Ascending aorta (tissue), 2 donors: ENCODE results near the gene UBE3C. TPM values are rescaled to one million over a fixed set of nuclear protein-coding genes. Genes with fewer than 3 reads are reported as not detected.

Experiments used
- DNase-seq, 2 donors: peaks; one replicate each; pipeline ENCODE4 v3.0.0-alpha.2; 2019; ENCODE audit warnings: low spot score in 2 of 2
- H3K27ac ChIP-seq, 2 donors: fragments of 200-600 bp; sonication (generic); one replicate each; pipeline ENCODE4 v1.5.1; 2016 to 2017; ENCODE audit warnings: mild to moderate bottlenecking in 1 of 2
- H3K27me3 ChIP-seq: fragments of 200-600 bp; sonication (generic); one replicate; pipeline ENCODE4 v1.5.1; 2017
- H3K36me3 ChIP-seq, 2 donors: fragments of 200-600 bp; sonication (generic); one replicate each; pipeline ENCODE4 v1.5.1; 2016
- H3K4me1 ChIP-seq, 2 donors: fragments of 200-600 bp; sonication (generic); one replicate each; pipeline ENCODE4 v1.5.1; 2016 to 2017; ENCODE audit warnings: mild to moderate bottlenecking in 1 of 2
- H3K4me3 ChIP-seq, 2 donors: fragments of 200-600 bp; sonication (generic); one replicate each; pipeline ENCODE4 v1.5.1; 2016 to 2017; ENCODE audit warnings: mild to moderate bottlenecking in 1 of 2
- H3K9me3 ChIP-seq, 2 donors: fragments of 200-600 bp; sonication (generic); one replicate each; pipeline ENCODE4 v1.5.1; 2016
- CTCF ChIP-seq, 3 experiments: fragments of 200-600 bp in 2 of 3; fragments of 450-650 bp in 1 of 3; sonication (generic) in 2 of 3; IDR thresholded peaks; one replicate each; pipeline ENCODE4 v1.5.1; 2016 to 2019; ENCODE audit warnings: antibody characterized with exemption in 3 of 3, mild to moderate bottlenecking in 1 of 3, moderate library complexity in 1 of 3
- intact Hi-C: fragments of 100-400 bp; cut with DNase I; formaldehyde crosslinking; loops from one replicate; pipeline ENCODE4 v1.15.1; 2023
- total RNA-seq: library from RNA; depleted of rRNA; stranded (reverse); fragments of >200 nt; gene quantifications from one replicate; pipeline ENCODE4 v1.1.0, GENCODE V29; 2016

The UBE3C gene
- total RNA-seq, 1 donor from 2014 or later, result 31.7 TPM

GRCh38 chr7:157224627-157225026, 85.9 kb downstream of the UBE3C start:
- no peaks in the 10 kb centered on the region for H3K27me3 ChIP-seq
- H3K9me3 ChIP-seq, result no peaks in the 10 kb centered on the region
- intact Hi-C loops, result no loop called here
- H3K4me1 ChIP-seq, result no peaks in the 10 kb centered on the region
- H3K36me3 ChIP-seq, result peaks cover 11 to 48% of the 10 kb centered on the region in 2 donors
- H3K27ac ChIP-seq, result no peak overlapping the region
- TF ChIP-seq CTCF (IDR thresholded peaks at IDR 0.05), result no peak
- no peak overlapping the region for H3K4me3 ChIP-seq
- DNase-seq, result no peak

- no peak overlapping the region for H3K4me3 ChIP-seq
- no peaks in the 10 kb centered on the region for H3K4me1 ChIP-seq
- no peak for DNase-seq
- peaks cover 22 to 43% of the 10 kb centered on the region in 2 donors for H3K36me3 ChIP-seq
- intact Hi-C loops, result no loop called here
- H3K9me3 ChIP-seq, result no peaks in the 10 kb centered on the region
- peak in 1 of 3 experiments; percentile 17 for TF ChIP-seq CTCF (IDR thresholded peaks at IDR 0.05)
- H3K27ac ChIP-seq, result no peak overlapping the region
- H3K27me3 ChIP-seq, result no peaks in the 10 kb centered on the region
These were observed 90.2 kb downstream of the UBE3C start for GRCh38 chr7:157228864-157229422.

GRCh38 chr7:157233677-157234076, 95.0 kb downstream of the UBE3C start:
- H3K27me3 ChIP-seq, result no peaks in the 10 kb centered on the region
- DNase-seq, result no peak
- no peak overlapping the region for H3K27ac ChIP-seq
- intact Hi-C loops, result no loop called here
- no peak overlapping the region for H3K4me3 ChIP-seq
- no peak for TF ChIP-seq CTCF (IDR thresholded peaks at IDR 0.05)
- H3K9me3 ChIP-seq, result no peaks in the 10 kb centered on the region
- H3K4me1 ChIP-seq, result no peaks in the 10 kb centered on the region
- peaks cover 22 to 34% of the 10 kb centered on the region in 2 donors for H3K36me3 ChIP-seq

GRCh38 chr7:157234271-157234670, 95.5 kb downstream of the UBE3C start:
- intact Hi-C loops, result no loop called here
- H3K36me3 ChIP-seq, result peaks cover 22 to 30% of the 10 kb centered on the region in 2 donors
- no peak for TF ChIP-seq CTCF (IDR thresholded peaks at IDR 0.05)

GRCh38 chr7:157235357-157236333, 96.9 kb downstream of the UBE3C start:
- no peaks in the 10 kb centered on the region for H3K4me1 ChIP-seq
- no peaks in the 10 kb centered on the region for H3K27me3 ChIP-seq
- intact Hi-C loops, result no loop called here
- H3K4me3 ChIP-seq, result no peak overlapping the region
- no peak for TF ChIP-seq CTCF (IDR thresholded peaks at IDR 0.05)
- DNase-seq, result no peak
- no peaks in the 10 kb centered on the region for H3K9me3 ChIP-seq
- H3K27ac ChIP-seq, result no peak overlapping the region
- H3K36me3 ChIP-seq, result peaks cover 23 to 29% of the 10 kb centered on the region in 2 donors

More at GRCh38 chr7:157234271-157234670, 95.5 kb downstream of the UBE3C start:
- H3K4me1 ChIP-seq, result no peaks in the 10 kb centered on the region
- no peaks in the 10 kb centered on the region for H3K27me3 ChIP-seq
- no peak for DNase-seq
- H3K4me3 ChIP-seq, result no peak overlapping the region
- no peak overlapping the region for H3K27ac ChIP-seq
- no peaks in the 10 kb centered on the region for H3K9me3 ChIP-seq
